ENCODE results near the gene ABCC4.

Gene ABCC4

DNA sequence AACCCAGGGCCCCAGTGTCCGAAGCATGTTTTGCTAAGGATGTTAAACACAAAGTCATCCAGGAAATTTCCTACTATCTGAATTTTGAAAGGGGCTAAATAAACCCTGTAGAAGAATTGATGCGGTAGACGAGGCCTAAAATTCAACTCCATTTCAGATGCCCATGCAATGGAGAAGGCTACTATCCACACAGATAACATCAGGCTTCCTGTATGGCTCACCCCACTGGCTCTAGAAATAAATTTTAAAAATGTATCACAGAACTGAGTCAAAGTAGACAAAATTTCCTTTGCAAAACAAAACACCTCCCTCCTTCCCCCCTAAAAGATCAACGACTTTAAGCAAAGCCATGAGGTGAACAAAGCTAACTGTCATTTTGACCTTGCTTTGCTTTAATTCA lies 188.4 kb downstream of the ABCC4 start:
- H3K4me1 Mint-ChIP-seq (ENCODE audit: low read depth) = no peaks in the 10 kb centered on the region
- H3K36me3 Mint-ChIP-seq (ENCODE audit: low read depth) = peaks cover 42% of the 10 kb centered on the region
- no peaks in the 10 kb centered on the region for H3K27me3 Mint-ChIP-seq
- peaks cover 5% of the 10 kb centered on the region for H3K9me3 Mint-ChIP-seq
- no peak overlapping the region for H3K4me3 Mint-ChIP-seq
- H3K27ac Mint-ChIP-seq = no peak overlapping the region

DNA sequence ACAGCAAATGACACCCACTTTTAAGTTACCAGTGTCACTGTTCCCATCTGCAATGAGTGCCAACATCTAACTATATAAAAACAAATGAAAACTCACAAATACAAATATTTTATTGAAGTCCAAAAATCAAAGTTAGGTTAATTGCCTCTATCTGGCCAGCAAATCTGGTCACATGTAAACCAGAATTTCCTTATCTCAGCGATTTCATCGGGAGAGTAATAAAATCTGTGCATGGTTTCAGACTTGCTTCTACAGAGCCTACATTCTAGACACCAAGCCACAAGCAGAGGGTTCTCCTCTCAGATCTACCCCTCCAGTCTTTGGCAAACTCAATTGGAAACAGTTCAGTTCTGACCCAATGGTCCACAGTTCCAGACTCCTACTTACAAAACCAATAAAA lies 189.6 kb downstream of the ABCC4 start:
- no peak overlapping the region for H3K4me3 Mint-ChIP-seq
- peaks cover 45% of the 10 kb centered on the region for H3K36me3 Mint-ChIP-seq (ENCODE audit: low read depth)
- H3K27ac Mint-ChIP-seq = no peak overlapping the region

DNA sequence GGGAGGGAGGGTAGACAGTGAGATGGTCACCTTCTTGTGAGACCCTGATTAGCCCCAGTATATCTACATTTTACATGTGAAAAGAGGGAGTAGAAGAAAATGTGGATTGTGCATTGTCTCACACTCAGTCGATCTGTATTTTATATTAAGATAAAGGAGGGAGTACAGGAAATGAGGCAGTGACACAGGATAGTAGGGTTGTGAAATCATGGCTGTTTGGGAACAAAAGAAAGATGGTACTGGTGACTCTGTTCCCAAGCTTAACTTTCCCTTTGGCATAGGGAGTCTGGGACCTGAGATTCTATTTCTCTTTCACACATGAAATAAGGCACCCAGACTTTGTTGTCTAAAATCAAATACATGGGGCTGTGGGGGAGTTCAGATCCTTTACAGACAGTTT lies 194.7 kb downstream of the ABCC4 start:
- Mint-ChIP-seq H3K4me3 (no peak overlapping the region), H3K36me3 (ENCODE audit: low read depth) (peaks cover 40% of the 10 kb centered on the region), H3K9me3 (peaks cover 5% of the 10 kb centered on the region), H3K4me1 (ENCODE audit: low read depth) (no peaks in the 10 kb centered on the region), H3K27ac (no peak overlapping the region), H3K27me3 (no peaks in the 10 kb centered on the region)

More for the DNA sequence above, 189.6 kb downstream of the ABCC4 start:
- no peaks in the 10 kb centered on the region for H3K27me3 Mint-ChIP-seq
- peaks cover 5% of the 10 kb centered on the region for H3K9me3 Mint-ChIP-seq
- no peaks in the 10 kb centered on the region for H3K4me1 Mint-ChIP-seq (ENCODE audit: low read depth)

DNA sequence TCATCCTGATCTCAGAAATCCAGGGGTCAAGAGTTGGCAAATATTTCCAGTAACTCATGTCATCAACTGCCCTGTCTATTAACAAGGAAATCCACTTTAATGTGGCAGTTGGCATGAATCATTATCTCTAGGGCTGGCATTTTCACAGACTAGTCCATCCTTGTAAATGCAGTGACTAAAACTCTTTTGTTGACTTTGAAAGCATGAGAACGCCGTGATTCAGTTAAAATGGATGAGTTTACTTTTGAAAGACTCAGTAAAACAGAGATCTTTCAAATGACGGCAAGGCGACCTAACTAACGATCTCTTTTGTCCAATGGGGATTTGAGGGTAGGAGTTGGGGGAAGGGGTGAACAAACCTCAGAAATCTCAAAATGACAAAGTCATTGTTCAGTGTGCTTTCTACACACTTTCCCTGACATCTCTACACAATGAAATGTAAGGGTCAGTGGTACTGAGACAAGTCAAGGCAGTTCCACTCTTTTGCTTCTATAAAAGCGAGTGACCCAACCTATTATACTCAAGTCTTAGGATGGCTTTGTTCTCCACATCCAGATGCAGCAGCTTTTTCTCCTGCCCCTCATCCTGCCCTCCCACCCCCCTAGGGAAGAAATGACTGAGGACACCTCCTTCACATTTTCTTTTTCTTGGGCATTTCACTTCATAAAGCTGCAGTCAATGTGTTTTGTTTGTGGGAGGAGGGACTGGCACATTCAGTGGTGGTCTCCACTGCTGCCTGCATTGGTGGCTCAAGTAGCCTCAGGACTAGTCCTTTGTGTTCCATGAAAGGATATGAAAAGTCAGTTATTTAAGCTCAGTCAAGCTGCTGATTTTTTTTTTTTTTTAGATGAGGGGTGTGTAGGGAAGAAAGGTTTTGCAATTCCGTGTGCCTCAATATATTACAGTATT lies 200.5 kb downstream of the ABCC4 start:
- Mint-ChIP-seq H3K27ac (no peak overlapping the region), H3K9me3 (peaks cover 20% of the 10 kb centered on the region), H3K27me3 (no peaks in the 10 kb centered on the region), H3K4me1 (ENCODE audit: low read depth) (no peaks in the 10 kb centered on the region), H3K36me3 (ENCODE audit: low read depth) (peaks cover 58% of the 10 kb centered on the region), H3K4me3 (no peak overlapping the region)

DNA sequence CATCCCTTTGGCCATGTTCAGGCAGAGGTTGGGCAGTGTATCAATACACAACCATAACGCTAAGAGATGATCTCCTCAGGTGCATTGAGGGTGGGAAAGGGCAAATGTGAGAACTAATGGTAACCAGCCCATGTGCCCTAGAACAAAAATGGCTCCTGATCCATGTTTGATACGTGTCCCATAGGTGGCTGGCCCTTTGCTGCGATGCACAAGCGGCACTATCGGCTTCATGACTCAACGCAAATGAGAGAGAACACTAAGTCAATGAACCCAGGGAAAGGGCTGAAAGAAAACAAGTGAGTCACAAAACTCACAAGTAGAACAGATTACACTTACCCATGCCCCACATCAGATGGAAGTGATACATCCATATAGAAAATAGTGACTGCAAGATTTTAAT lies 201.7 kb downstream of the ABCC4 start:
- Mint-ChIP-seq H3K4me3 (no peak overlapping the region), H3K4me1 (ENCODE audit: low read depth) (no peaks in the 10 kb centered on the region), H3K9me3 (peaks cover 22% of the 10 kb centered on the region), H3K36me3 (ENCODE audit: low read depth) (peaks cover 62% of the 10 kb centered on the region), H3K27ac (no peak overlapping the region), H3K27me3 (no peaks in the 10 kb centered on the region)

DNA sequence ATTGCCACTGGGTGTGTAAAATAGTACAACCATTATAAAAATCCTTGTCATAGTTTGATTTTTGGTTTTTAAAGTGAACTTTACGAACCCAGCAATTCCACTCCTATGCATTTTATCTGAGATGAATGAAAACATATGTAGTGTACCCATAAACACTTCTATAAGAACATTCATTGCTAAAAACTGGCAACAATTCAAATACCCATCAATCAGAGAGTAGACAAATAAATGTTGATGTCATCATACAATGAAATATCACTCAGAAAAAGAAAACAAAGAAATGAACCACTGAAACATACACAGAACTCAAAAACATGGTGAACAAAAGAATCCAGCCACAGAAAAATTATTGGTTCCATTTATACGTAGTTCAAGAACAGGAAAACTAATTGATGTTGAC lies 202.3 kb downstream of the ABCC4 start:
- peaks cover 22% of the 10 kb centered on the region for H3K9me3 Mint-ChIP-seq
- no peaks in the 10 kb centered on the region for H3K4me1 Mint-ChIP-seq (ENCODE audit: low read depth)
- H3K4me3 Mint-ChIP-seq = no peak overlapping the region
- H3K27ac Mint-ChIP-seq = no peak overlapping the region
- no peaks in the 10 kb centered on the region for H3K27me3 Mint-ChIP-seq
- peaks cover 65% of the 10 kb centered on the region for H3K36me3 Mint-ChIP-seq (ENCODE audit: low read depth)

DNA sequence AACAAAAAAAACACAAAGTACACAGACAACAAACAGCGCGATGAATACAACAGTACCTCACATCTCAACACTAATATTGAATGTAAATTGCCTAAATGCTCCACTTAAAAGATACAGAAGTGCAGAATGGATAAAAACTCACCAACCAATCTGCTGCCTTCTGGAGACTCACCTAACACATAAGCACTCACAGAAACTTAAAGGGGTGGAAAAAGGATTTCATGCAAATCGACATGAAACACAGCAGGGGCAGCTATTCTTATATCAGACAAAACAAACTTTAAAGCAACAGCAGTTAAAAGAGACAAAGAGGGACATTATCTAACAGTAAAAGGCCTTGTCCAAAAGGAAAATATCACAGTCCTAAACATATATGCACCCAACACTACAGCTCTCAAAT lies 209.5 kb downstream of the ABCC4 start:
- Mint-ChIP-seq H3K27ac (no peak overlapping the region), H3K36me3 (ENCODE audit: low read depth) (peaks cover 65% of the 10 kb centered on the region), H3K4me1 (ENCODE audit: low read depth) (peaks cover 3% of the 10 kb centered on the region), H3K27me3 (no peaks in the 10 kb centered on the region), H3K9me3 (peaks cover 24% of the 10 kb centered on the region), H3K4me3 (no peak overlapping the region)

DNA sequence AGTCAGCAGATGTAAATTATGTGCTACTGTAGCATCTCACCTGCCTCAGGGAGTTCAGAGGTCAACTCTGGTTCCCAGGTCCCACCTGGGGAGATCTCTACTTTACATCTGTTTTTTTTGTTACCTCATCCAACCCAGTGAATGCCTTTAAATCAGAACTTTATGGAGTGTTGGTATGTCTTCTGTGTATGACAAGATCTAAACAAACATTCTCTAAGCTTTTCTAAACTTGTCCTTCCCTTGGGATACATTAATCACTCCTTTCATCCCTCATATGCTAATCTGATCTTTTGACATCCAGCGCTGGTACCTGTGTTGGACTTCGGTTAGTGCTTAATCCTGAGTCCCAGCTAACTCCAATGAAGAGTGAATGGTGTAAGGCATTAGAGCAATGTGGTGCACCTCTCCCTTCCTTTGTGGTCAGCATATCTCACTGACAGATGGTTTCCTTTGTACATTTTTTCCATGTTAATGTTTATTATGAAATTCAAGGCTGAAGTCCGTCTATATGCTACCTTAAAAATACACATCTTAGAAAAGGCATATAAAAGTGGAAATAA lies 213.4 kb downstream of the ABCC4 start:
- Mint-ChIP-seq H3K9me3 (peaks cover 10% of the 10 kb centered on the region), H3K4me1 (ENCODE audit: low read depth) (peaks cover 3% of the 10 kb centered on the region), H3K27ac (no peak overlapping the region), H3K36me3 (ENCODE audit: low read depth) (peaks cover 28% of the 10 kb centered on the region), H3K4me3 (no peak overlapping the region), H3K27me3 (no peaks in the 10 kb centered on the region)

DNA sequence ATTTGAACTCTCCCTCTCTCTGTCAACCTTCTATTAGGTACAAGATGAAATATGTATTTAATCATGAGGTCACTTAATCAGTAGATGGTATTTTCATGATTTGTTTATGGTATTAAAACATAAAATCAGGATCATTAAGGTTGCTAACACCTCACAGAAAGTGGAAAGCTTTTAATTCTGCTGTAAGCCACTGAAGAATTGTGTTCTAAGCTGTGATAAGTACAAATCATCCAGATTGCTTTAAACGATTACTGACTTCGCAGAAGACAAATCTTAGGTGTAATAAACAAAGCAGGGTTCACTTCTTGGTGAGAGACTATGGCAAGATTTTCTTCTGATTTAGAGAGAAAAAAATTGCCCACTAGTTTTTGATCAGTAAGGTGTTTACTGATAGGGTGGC lies 214.5 kb downstream of the ABCC4 start:
- Mint-ChIP-seq H3K27me3 (no peaks in the 10 kb centered on the region), H3K9me3 (peaks cover 4% of the 10 kb centered on the region), H3K4me1 (ENCODE audit: low read depth) (peaks cover 3% of the 10 kb centered on the region), H3K27ac (no peak overlapping the region), H3K4me3 (no peak overlapping the region), H3K36me3 (ENCODE audit: low read depth) (peaks cover 28% of the 10 kb centered on the region)

DNA sequence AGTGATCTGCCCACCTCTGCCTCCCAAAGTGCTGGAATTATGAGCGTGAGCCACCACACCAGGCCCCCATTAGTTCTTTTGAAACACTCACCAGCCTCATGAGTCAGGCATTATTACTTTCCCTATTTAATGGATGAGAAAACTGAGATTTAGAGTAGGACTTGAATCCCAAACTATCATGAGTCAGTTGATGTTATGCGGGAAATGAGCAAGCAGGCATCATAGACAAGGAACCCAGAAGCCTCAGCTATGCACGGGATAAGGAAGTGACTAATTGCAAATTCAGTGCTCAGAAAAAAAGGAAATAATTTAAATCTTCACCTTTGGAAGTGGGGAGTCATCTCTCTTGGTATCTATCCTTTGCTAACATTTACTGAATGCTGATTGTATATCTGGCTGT lies 217.5 kb downstream of the ABCC4 start:
- peaks cover 3% of the 10 kb centered on the region for H3K4me1 Mint-ChIP-seq (ENCODE audit: low read depth)
- H3K27me3 Mint-ChIP-seq = no peaks in the 10 kb centered on the region
- no peak overlapping the region for H3K27ac Mint-ChIP-seq
- H3K9me3 Mint-ChIP-seq = no peaks in the 10 kb centered on the region
- H3K36me3 Mint-ChIP-seq (ENCODE audit: low read depth) = peaks cover 28% of the 10 kb centered on the region
- H3K4me3 Mint-ChIP-seq = no peak overlapping the region

DNA sequence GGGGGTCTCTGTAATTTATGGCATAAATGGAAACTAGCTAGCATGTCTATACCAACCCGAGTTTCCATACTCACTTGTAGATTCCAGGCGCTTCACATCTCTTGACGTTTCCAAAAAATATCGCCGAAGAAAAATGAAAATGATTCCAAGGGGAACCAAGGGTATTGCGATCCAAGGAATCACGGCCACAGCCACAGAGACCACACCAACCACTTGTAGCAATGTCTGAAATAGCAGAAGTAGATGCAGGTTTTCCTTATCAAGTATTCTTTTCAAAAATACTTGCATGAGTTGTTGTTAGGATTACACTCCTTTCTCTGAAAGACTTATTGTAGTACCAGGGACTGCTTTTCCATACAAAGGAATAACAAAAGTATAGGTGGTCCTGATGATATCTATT lies 218.2 kb downstream of the ABCC4 start:
- peaks cover 2% of the 10 kb centered on the region for H3K4me1 Mint-ChIP-seq (ENCODE audit: low read depth)
- peaks cover 34% of the 10 kb centered on the region for H3K36me3 Mint-ChIP-seq (ENCODE audit: low read depth)
- no peaks in the 10 kb centered on the region for H3K9me3 Mint-ChIP-seq
- H3K4me3 Mint-ChIP-seq = no peak overlapping the region
- no peaks in the 10 kb centered on the region for H3K27me3 Mint-ChIP-seq
- no peak overlapping the region for H3K27ac Mint-ChIP-seq

DNA sequence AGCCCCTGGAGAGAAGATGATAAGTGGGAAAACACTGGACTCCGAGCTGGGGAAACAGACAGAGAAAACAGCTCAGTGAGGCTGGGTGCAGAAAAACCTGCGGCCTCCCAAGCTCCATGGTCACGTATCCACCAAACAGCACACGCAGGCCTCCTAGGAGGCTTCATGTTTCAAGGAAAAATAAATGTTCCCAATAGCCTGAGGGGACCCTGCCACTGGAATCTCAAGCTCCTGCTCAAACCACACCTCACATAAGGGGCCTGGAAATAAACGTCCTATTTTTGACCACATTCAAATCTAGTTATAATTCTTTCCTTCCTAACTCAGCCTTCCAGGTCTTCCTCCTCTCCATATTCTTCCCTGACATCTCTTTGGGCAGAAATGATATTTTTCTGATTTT lies 225.7 kb downstream of the ABCC4 start:
- Mint-ChIP-seq H3K4me1 (ENCODE audit: low read depth) (no peaks in the 10 kb centered on the region), H3K36me3 (ENCODE audit: low read depth) (peaks cover 62% of the 10 kb centered on the region)

DNA sequence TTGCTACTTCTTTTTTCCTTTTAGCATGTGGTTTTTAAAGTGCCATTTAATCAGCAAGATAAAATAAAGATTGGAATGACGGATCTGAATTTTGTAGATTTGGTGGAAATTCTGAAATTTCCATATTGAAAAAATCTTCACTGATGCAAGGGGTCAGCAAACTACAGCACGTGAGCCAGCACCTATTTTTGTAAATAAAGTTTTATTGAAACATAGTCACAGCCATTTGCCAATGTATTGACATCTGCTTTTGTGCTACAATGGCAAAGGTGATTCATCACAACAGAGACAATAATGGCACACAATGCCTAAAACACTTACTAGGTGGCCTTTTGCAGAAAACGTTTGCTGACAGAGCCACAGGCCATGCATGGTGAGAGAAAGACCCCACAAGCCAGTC lies 226.4 kb downstream of the ABCC4 start:
- no peak overlapping the region for H3K4me3 Mint-ChIP-seq
- peaks cover 62% of the 10 kb centered on the region for H3K36me3 Mint-ChIP-seq (ENCODE audit: low read depth)
- peaks cover 5% of the 10 kb centered on the region for H3K9me3 Mint-ChIP-seq

More for the DNA sequence above, 225.7 kb downstream of the ABCC4 start:
- peaks cover 5% of the 10 kb centered on the region for H3K9me3 Mint-ChIP-seq
- H3K27ac Mint-ChIP-seq = no peak overlapping the region
- H3K4me3 Mint-ChIP-seq = no peak overlapping the region
- H3K27me3 Mint-ChIP-seq = no peaks in the 10 kb centered on the region

DNA sequence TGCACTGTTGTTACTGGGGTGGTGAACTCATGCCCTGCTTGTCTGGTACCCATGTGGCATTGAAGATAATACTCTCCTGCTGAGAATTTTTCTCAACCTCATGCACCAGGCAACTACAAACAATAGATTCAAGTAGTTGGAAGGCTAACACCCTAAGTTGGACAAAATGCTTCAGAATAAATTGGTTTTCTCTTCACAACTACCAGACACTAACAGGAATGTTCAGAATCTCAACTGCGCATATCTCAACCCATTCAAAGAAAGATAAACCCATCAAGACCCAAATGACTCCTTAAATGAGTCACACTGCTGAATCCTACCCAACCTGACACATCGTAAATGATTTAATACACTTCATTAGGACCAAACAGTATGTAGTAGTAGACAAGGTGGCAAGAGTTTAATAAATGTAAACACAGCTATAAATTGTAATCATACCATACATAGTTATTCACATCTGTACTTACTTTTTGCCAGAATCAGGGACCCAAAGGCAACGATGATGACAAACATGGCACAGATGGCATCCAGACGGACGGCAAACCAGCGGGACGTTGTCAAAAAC lies 227.4 kb downstream of the ABCC4 start:
- no peak overlapping the region for H3K4me3 Mint-ChIP-seq
- H3K4me1 Mint-ChIP-seq (ENCODE audit: low read depth) = no peaks in the 10 kb centered on the region
- H3K27me3 Mint-ChIP-seq = no peaks in the 10 kb centered on the region
- H3K36me3 Mint-ChIP-seq (ENCODE audit: low read depth) = peaks cover 67% of the 10 kb centered on the region
- no peak overlapping the region for H3K27ac Mint-ChIP-seq
- H3K9me3 Mint-ChIP-seq = peaks cover 5% of the 10 kb centered on the region

More for the DNA sequence above, 226.4 kb downstream of the ABCC4 start:
- Mint-ChIP-seq H3K27ac (no peak overlapping the region), H3K27me3 (no peaks in the 10 kb centered on the region), H3K4me1 (ENCODE audit: low read depth) (no peaks in the 10 kb centered on the region)

DNA sequence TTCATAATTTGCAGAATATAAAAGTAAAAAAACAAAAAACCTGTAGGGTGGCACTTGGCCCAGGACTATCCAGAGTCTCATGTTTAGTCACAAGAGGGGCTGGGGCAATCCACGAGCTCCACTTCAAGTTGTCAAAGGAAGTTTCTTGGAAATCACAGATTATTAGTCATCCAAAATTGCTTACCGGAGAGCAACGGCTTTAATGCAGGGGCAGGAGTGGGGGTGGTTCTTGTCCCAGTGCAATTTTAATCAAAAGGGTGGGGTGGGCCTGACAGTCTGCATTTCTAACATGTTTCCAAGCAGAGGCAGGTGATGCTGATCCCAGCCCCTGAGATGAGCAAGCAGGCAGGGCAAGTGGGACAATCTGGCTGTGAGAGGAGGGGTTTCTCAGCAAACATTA lies 233.9 kb downstream of the ABCC4 start:
- no peaks in the 10 kb centered on the region for H3K27me3 Mint-ChIP-seq
- no peak overlapping the region for H3K27ac Mint-ChIP-seq
- H3K4me1 Mint-ChIP-seq (ENCODE audit: low read depth) = no peaks in the 10 kb centered on the region
- H3K4me3 Mint-ChIP-seq = no peak overlapping the region
- peaks cover 53% of the 10 kb centered on the region for H3K36me3 Mint-ChIP-seq (ENCODE audit: low read depth)
- peaks cover 5% of the 10 kb centered on the region for H3K9me3 Mint-ChIP-seq
